K562 (cell line): ENCODE results near the gene TEX48. TPM values are rescaled to one million over a fixed set of nuclear protein-coding genes. Genes with fewer than 3 reads are reported as not detected.

Experiments used
- ARNT ChIP-seq, 2 experiments: fragments of 450-650 bp; IDR thresholded peaks; 2 replicates each; pipeline ENCODE4 v1.6.1; 2016; ENCODE audit warnings: mild to moderate bottlenecking in 1 of 2
- ATF3 ChIP-seq, 2 experiments: fragments of 450-650 bp in 1 of 2; sonication (generic) in 1 of 2; formaldehyde crosslinking in 1 of 2; IDR thresholded peaks in 1 of 2; conservative IDR thresholded peaks in 1 of 2; 2 replicates each; pipeline versions ENCODE4 v1.6.1 to v1.8.1; 2016 to 2023; ENCODE audit warnings: mild to moderate bottlenecking in 2 of 2, moderate library complexity in 2 of 2, inconsistent platforms in 1 of 2, missing genetic modification reagents in 1 of 2
- BCOR ChIP-seq: fragments of 450-650 bp; IDR thresholded peaks from 2 replicates; pipeline ENCODE4 v1.6.1; 2016
- DDX20 ChIP-seq: fragments of 450-650 bp; IDR thresholded peaks from 2 replicates; pipeline ENCODE4 v1.6.1; 2016; ENCODE audit warnings: missing genetic modification characterization, low read depth, mild to moderate bottlenecking, missing compliant biosample characterization, moderate library complexity
- DPF2 ChIP-seq: fragments of 450-650 bp; IDR thresholded peaks from 2 replicates; pipeline ENCODE4 v1.6.1; 2016
- GABPB2 ChIP-seq: fragments of 250-450 bp; sonication (Bioruptor Pico); conservative IDR thresholded peaks from 2 replicates; pipeline ENCODE4 v1.5.1; 2021; ENCODE audit warnings: mild to moderate bottlenecking
- ILF3 ChIP-seq: fragments of 450-650 bp; IDR thresholded peaks from 2 replicates; pipeline ENCODE4 v1.6.1; 2018; ENCODE audit warnings: antibody characterized with exemption, mild to moderate bottlenecking, moderate library complexity, borderline replicate concordance
- JUND ChIP-seq, 2 experiments: IDR thresholded peaks; 2 replicates in 1 of 2; 3 replicates in 1 of 2; pipeline ENCODE4 v1.6.1; 2011; ENCODE audit warnings: borderline replicate concordance in 2 of 2, low read depth in 2 of 2, low read length in 2 of 2, improper control_type of control experiment in 1 of 2, missing biosample characterization in 1 of 2, missing genetic modification characterization in 1 of 2, missing genetic modification reagents in 1 of 2
- KLF13 ChIP-seq: fragments of 450-650 bp; IDR thresholded peaks from 2 replicates; pipeline ENCODE4 v1.6.1; 2016; ENCODE audit warnings: missing genetic modification characterization, low read depth, mild to moderate bottlenecking, missing compliant biosample characterization, moderate library complexity, borderline replicate concordance
- MAFF ChIP-seq: IDR thresholded peaks from 2 replicates; pipeline ENCODE4 v1.6.1; 2012; ENCODE audit warnings: low read length, improper control_type of control experiment
- MAFK ChIP-seq: IDR thresholded peaks from 2 replicates; pipeline ENCODE4 v1.6.1; 2011; ENCODE audit warnings: low read length, improper control_type of control experiment
- MITF ChIP-seq: IDR thresholded peaks from 2 replicates; pipeline ENCODE4 v1.6.1; 2014; ENCODE audit warnings: antibody characterized with exemption
- NCOR1 ChIP-seq: fragments of 450-650 bp; IDR thresholded peaks from 2 replicates; pipeline ENCODE4 v1.6.1; 2016; ENCODE audit warnings: mild to moderate bottlenecking, moderate library complexity
- NR3C1 ChIP-seq: sonication (generic); formaldehyde crosslinking; IDR thresholded peaks from 2 replicates; pipeline ENCODE4 v1.8.1; 2022; ENCODE audit warnings: missing genetic modification reagents
- PCBP2 ChIP-seq: fragments of 200-400 bp; formaldehyde crosslinking; IDR thresholded peaks from 2 replicates; pipeline ENCODE4 v1.6.1; 2018; ENCODE audit warnings: low read length, low read depth, mild to moderate bottlenecking, moderate library complexity; ENCODE audit not compliant: poor library complexity, severe bottlenecking
- PPARD ChIP-seq: fragments of 250-450 bp; sonication (Bioruptor Pico); IDR thresholded peaks from 2 replicates; pipeline ENCODE4 v1.8.0; 2022; ENCODE audit warnings: inconsistent platforms, mild to moderate bottlenecking, moderate library complexity
- TCF7 ChIP-seq: sonication (generic); IDR thresholded peaks from 2 replicates; pipeline ENCODE4 v1.6.1; 2016; ENCODE audit warnings: antibody characterized with exemption, borderline replicate concordance
- UBTF ChIP-seq, 2 experiments: IDR thresholded peaks; 2 replicates each; pipeline ENCODE4 v1.6.1; 2012; ENCODE audit warnings: improper control_type of control experiment in 2 of 2, low read depth in 2 of 2, low read length in 2 of 2, borderline replicate concordance in 1 of 2
- WHSC1 ChIP-seq: IDR thresholded peaks from one replicate; pipeline ENCODE4 v1.6.1; 2012; ENCODE audit warnings: low read length, control low read depth, inconsistent platforms
- ZFP30 ChIP-seq: fragments of 250-450 bp; sonication (Bioruptor Pico); IDR thresholded peaks from 2 replicates; pipeline ENCODE4 v1.8.0; 2022; ENCODE audit warnings: moderate library complexity, mild to moderate bottlenecking, inconsistent platforms, borderline replicate concordance
- ZFP36 ChIP-seq: fragments of 150-350 bp; IDR thresholded peaks from 2 replicates; pipeline ENCODE4 v1.6.1; 2018; ENCODE audit warnings: low read length, low read depth; ENCODE audit not compliant: partially characterized antibody
- ZNF174 ChIP-seq: fragments of 250-450 bp; sonication (Bioruptor Pico); IDR thresholded peaks from 2 replicates; pipeline ENCODE4 v1.4.0; 2020; ENCODE audit warnings: mild to moderate bottlenecking
- polyA plus RNA-seq, 8 experiments: library from polyadenylated mRNA; depleted of rRNA in 4 of 8; stranded (reverse) in 5 of 8; unstranded in 3 of 8; fragments of >200 nt; fragmentation: Nextera tagmentation in 2 of 8; fragmentation: Illumina TruSeq in 1 of 8; extraction: Ambion mirVana in 2 of 8; extraction: Trizol in 1 of 8; gene quantifications; 2 replicates each; pipeline versions ENCODE4 v1.2.1 to v1.2.3, GENCODE V29; 2011 to 2014; ENCODE audit warnings: inconsistent platforms in 1 of 8, missing spikeins in 1 of 8
- total RNA-seq, 7 experiments: library from RNA; depleted of rRNA in 6 of 7; stranded (reverse); fragments of >200 nt in 6 of 7; fragmentation: Illumina TruSeq in 2 of 7; extraction: Trizol in 2 of 7; gene quantifications; 2 replicates each; pipeline versions ENCODE4 v1.2.1 to v1.2.3, GENCODE V29; 2011 to 2021; ENCODE audit warnings: low replicate concordance in 1 of 7
- TF ChIP-seq, protein P1 (sequence below), 2 experiments: fragments of 200-800 bp in 1 of 2; sonication (Bioruptor generic) in 1 of 2; sonication (generic) in 1 of 2; formaldehyde crosslinking in 1 of 2; IDR thresholded peaks in 1 of 2; conservative IDR thresholded peaks in 1 of 2; 2 replicates each; pipeline versions ENCODE4 v1.5.0 to v1.6.1; 2016 to 2020; ENCODE audit warnings: missing compliant biosample characterization in 1 of 2, missing genetic modification characterization in 1 of 2, missing genetic modification reagents in 1 of 2

TEX48 gene
- total and polyA plus RNA-seq, 9 of the 15 experiments (the other 6 are each of a cell fraction or from before 2014, with no cell fraction given), result not detected

- TF ChIP-seq ZFP30 (no peak), PCBP2 (no peak), GABPB2 (CRISPR knock-in tag) (no peak), UBTF (IDR thresholded peaks at IDR 0.05; ENCODE audit: borderline replicate concordance in 1 of 2, low read depth in 2 of 2, low read length in 2 of 2) (no peak), KLF13 (tag) (no peak), NR3C1 (CRISPR knock-in tag) (no peak), ARNT (IDR thresholded peaks at IDR 0.05) (no peak), NCOR1 (no peak), MAFF (peak; percentile 60; the same call in 1 of the 2 replicates), ATF3 (IDR thresholded peaks at IDR 0.05) (peak; percentile 56), ATF3 (CRISPR knock-in tag; conservative IDR thresholded peaks at IDR 0.05) (no peak), ZFP36 (no peak), TCF7 (no peak), DPF2 (peak; percentile 27; the same call in 1 of the 2 replicates), ZNF174 (CRISPR knock-in tag) (no peak), JUND (IDR thresholded peaks at IDR 0.05; ENCODE audit: borderline replicate concordance, low read depth, low read length) (peak; percentile 63; the same call in 1 of the 2 replicates), JUND (tag; IDR thresholded peaks at IDR 0.05; ENCODE audit: borderline replicate concordance, low read depth, low read length) (peak; percentile 78; the same call in 2 of the 3 replicates), WHSC1 (no peak), DDX20 (no peak), MAFK (peak; percentile 64; the same call in 1 of the 2 replicates), BCOR (no peak), PPARD (CRISPR knock-in tag) (no peak), MITF (no peak), ILF3 (no peak)
- TF ChIP-seq, protein P1, sequence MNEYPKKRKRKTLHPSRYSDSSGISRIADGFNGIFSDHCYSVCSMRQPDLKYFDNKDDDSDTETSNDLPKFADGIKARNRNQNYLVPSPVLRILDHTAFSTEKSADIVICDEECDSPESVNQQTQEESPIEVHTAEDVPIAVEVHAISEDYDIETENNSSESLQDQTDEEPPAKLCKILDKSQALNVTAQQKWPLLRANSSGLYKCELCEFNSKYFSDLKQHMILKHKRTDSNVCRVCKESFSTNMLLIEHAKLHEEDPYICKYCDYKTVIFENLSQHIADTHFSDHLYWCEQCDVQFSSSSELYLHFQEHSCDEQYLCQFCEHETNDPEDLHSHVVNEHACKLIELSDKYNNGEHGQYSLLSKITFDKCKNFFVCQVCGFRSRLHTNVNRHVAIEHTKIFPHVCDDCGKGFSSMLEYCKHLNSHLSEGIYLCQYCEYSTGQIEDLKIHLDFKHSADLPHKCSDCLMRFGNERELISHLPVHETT (CRISPR knock-in tag; conservative IDR thresholded peaks at IDR 0.05 in 1 of 2, IDR thresholded peaks at IDR 0.05 in 1 of 2), result no peak
Observed at GRCh38 chr9:114677418-114677817, 4.6 kb downstream of the TEX48 start (continued).
